GM21723 (cell line): ENCODE results near the gene FREY1.
"Not testable (repeated sequence)": the region's sequence is repeated elsewhere in the genome, so short reads cannot be mapped to it uniquely, and the experiment has no call there.

ENCODE experiments used
- ATAC-seq: cut with Tn5 transposase; IDR thresholded peaks from one replicate; pipeline ENCODE4 v1.9.1; 2021; ENCODE audit warnings: mild to moderate bottlenecking, moderate library complexity; ENCODE audit not compliant: unreplicated experiment

The FREY1 gene

GRCh38 chr11:45917286-45917622 lies 10.2 kb upstream of the FREY1 start:
- ATAC-seq: peak; percentile 3

- ATAC-seq: no peak
Measured at GRCh38 chr11:45915446-45915845, 8.4 kb upstream of the FREY1 start.

GRCh38 chr11:45913942-45914635 lies 7.0 kb upstream of the FREY1 start:
- no peak for ATAC-seq

GRCh38 chr11:45913514-45913913 lies 6.4 kb upstream of the FREY1 start:
- ATAC-seq: no peak

- no peak for ATAC-seq
Measured at GRCh38 chr11:45910623-45911022, 3.6 kb upstream of the FREY1 start.

- no peak for ATAC-seq
Measured at GRCh38 chr11:45909594-45910475, 2.8 kb upstream of the FREY1 start.

- ATAC-seq: no peak
Measured at GRCh38 chr11:45907911-45908370, 870 bp upstream of the FREY1 start.

- ATAC-seq: no peak
Measured at GRCh38 chr11:45906096-45906682, 882 bp downstream of the FREY1 start.

GRCh38 chr11:45905576-45905975 lies 1.5 kb downstream of the FREY1 start:
- ATAC-seq: not testable (repeated sequence)

- ATAC-seq: no peak
Measured at GRCh38 chr11:45905095-45905494, 2.0 kb downstream of the FREY1 start.

- ATAC-seq: no peak
Measured at GRCh38 chr11:45904309-45904915, 2.7 kb downstream of the FREY1 start.

GRCh38 chr11:45902452-45903380 lies 4.4 kb downstream of the FREY1 start:
- no peak for ATAC-seq

GRCh38 chr11:45901626-45902025 lies 5.4 kb downstream of the FREY1 start:
- ATAC-seq: no peak

- no peak for ATAC-seq
Measured at GRCh38 chr11:45900916-45901617, 6.0 kb downstream of the FREY1 start.

- ATAC-seq: not testable (repeated sequence)
Measured at GRCh38 chr11:45900175-45900800, 6.8 kb downstream of the FREY1 start.

- peak; percentile 75 for ATAC-seq
Measured at GRCh38 chr11:45899448-45900174, 7.5 kb downstream of the FREY1 start.

GRCh38 chr11:45899086-45899447 lies 8.0 kb downstream of the FREY1 start:
- no peak for ATAC-seq

GRCh38 chr11:45897556-45897955 lies 9.5 kb downstream of the FREY1 start:
- no peak for ATAC-seq
